Kidney (tissue), 14 donors: ENCODE results near the gene OSBP. TPM values are rescaled to one million over a fixed set of nuclear protein-coding genes. Genes with fewer than 3 reads are reported as not detected.

Source experiments
- DNase-seq, 5 donors: peaks; one replicate each; pipeline ENCODE4 v3.0.0-alpha.2; 2013 to 2020
- FAIRE-seq: peaks from 2 replicates; lab custom pipeline; 2012; peaks lifted over from hg19 to GRCh38; lab: Jason Lieb, UNC
- H3K27ac ChIP-seq, 2 donors: one replicate each; pipeline ENCODE4 v1.7.0; 2013; ENCODE audit warnings: low read depth in 2 of 2, low read length in 2 of 2, inconsistent platforms in 1 of 2
- H3K27me3 ChIP-seq: one replicate; pipeline ENCODE4 v1.7.1; 2013; ENCODE audit warnings: low read length, inconsistent platforms; ENCODE audit not compliant: control insufficient read depth, insufficient read depth
- H3K36me3 ChIP-seq, 3 donors: one replicate each; pipeline versions ENCODE4 v1.7.0 to v1.7.1; 2013; ENCODE audit warnings: low read length in 3 of 3, control low read depth in 1 of 3, inconsistent platforms in 1 of 3; ENCODE audit not compliant: insufficient read depth in 3 of 3, control insufficient read depth in 2 of 3
- H3K4me1 ChIP-seq, 3 donors: one replicate each; pipeline versions ENCODE4 v1.7.0 to v1.7.1; 2013; ENCODE audit warnings: low read length in 3 of 3, inconsistent platforms in 1 of 3, low read depth in 1 of 3; ENCODE audit not compliant: control insufficient read depth in 2 of 3, insufficient read depth in 2 of 3
- H3K4me3 ChIP-seq, 3 donors: one replicate each; pipeline versions ENCODE4 v1.7.0 to v1.8.1; 2013; ENCODE audit warnings: low read length in 3 of 3, control low read depth in 1 of 3, inconsistent platforms in 1 of 3
- H3K9ac ChIP-seq, 3 donors: one replicate each; pipeline versions ENCODE4 v1.7.0 to v1.7.1; 2013; ENCODE audit warnings: low read length in 3 of 3, control low read depth in 1 of 3, inconsistent platforms in 1 of 3
- H3K9me3 ChIP-seq, 3 donors: one replicate each; pipeline versions ENCODE4 v1.7.0 to v1.7.1; 2013; ENCODE audit warnings: low read length in 3 of 3, control low read depth in 1 of 3, inconsistent platforms in 1 of 3; ENCODE audit not compliant: control insufficient read depth in 2 of 3, insufficient read depth in 1 of 3
- CTCF ChIP-seq: IDR thresholded peaks from 3 replicates; pipeline ENCODE4 v1.5.1; 2012; ENCODE audit warnings: mild to moderate bottlenecking, moderate library complexity, borderline replicate concordance; ENCODE audit not compliant: insufficient read depth; ENCODE audit errors: extremely low read depth
- intact Hi-C: fragments of 100-400 bp; cut with DNase I; formaldehyde crosslinking; loops from one replicate; pipeline ENCODE4 v1.11.1; 2022
- polyA plus RNA-seq: library from polyadenylated mRNA; stranded (reverse); fragments of 350-450 nt; fragmentation: Illumina TruSeq; extraction: RNeasy Lipid Tissue Mini Kit (QIAGEN cat#74804); gene quantifications from one replicate; pipeline ENCODE4 v1.2.3, GENCODE V29; 2014; ENCODE audit warnings: low read depth, low replicate concordance; ENCODE audit not compliant: insufficient read depth
- total RNA-seq: library from RNA; stranded (reverse); fragmentation: NEBNext Ultra II Directional; extraction: Animal tissue kit (Norgen Biotek cat#: 25700); gene quantifications from one replicate; pipeline ENCODE4 v1.2.1, GENCODE V29; 2021
- donor health status: control.
- donor health status: control.
- donor health status: control.
- donor health status: control.
- donor health status: control.
- donor health status: DM: yes; HTN: yes; CAD: no.
- donor health status: Normal renal cell carcinoma (clear cell type).

OSBP gene
- total and polyA plus RNA-seq, 2 donors from 2014 or later, result 25.9 to 53.8 TPM

DNA sequence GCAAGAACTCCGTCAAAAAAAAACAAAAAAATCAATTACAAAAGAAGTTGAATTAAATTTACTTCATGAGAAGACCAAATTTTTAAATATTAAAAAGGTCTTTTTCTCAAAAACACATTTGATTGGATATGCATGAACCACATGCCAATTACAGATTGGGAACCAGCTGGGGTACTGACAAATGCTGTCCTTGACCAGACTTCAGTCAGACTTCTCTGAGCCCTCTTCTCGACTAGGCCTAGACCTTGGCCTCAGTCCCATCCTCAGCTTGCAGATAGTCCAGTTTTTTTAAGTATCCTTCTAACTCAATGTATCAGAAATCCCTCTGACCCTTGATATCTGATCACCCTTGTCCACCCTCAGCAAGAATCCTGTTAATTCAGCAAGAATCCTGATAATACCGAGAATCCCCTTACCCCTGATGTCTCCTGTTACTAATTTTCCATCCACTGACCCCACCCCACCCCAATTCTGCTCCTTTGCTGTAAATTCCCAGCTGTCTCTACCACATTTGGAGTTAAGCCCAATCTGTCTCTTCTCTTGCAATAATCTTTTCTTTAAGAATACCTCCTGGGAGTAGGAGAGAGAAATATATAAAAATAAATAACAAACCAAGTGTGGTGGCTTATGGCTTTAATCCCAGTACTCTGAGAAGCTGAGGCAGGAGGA lies 73.3 kb downstream of the OSBP start:
- intact Hi-C loops, result no loop called here
- FAIRE-seq, result no peak
- no peak for TF ChIP-seq CTCF
- no peaks in the 10 kb centered on the region for H3K36me3 ChIP-seq
- no peaks in the 10 kb centered on the region for H3K4me1 ChIP-seq
- no peak overlapping the region for H3K4me3 ChIP-seq
- no peak overlapping the region for H3K9ac ChIP-seq
- DNase-seq, result no peak
- no peaks in the 10 kb centered on the region for H3K9me3 ChIP-seq
- no peak overlapping the region for H3K27ac ChIP-seq
- H3K27me3 ChIP-seq, result no peaks in the 10 kb centered on the region

DNA sequence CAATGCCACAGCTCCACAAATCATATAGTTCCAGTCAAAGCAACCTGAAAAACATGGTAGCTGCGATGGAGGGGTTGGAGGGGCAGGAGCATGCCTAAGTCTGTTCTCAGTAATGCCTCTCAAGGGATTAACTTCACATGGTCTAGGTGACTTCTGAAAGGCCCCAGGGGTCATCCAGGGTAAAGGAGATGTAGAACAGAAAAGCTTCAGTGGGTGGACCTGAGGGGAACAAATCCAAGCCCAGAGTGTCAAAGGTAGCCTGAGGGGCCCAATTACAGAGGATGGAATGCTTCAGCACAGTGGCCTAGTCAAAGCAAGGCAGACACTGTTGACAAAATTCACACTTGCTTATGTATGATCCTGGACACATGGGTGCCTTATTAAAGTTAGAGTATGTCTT lies 80.9 kb downstream of the OSBP start:
- Histone ChIP-seq H3K4me1 (no peaks in the 10 kb centered on the region), H3K36me3 (no peaks in the 10 kb centered on the region), H3K27ac (no peak overlapping the region), H3K9ac (no peak overlapping the region), H3K4me3 (no peak overlapping the region), H3K27me3 (no peaks in the 10 kb centered on the region), H3K9me3 (no peaks in the 10 kb centered on the region)
- FAIRE-seq (no peak), DNase-seq (no peak)
- intact Hi-C loops, result no loop called here
- no peak for TF ChIP-seq CTCF

DNA sequence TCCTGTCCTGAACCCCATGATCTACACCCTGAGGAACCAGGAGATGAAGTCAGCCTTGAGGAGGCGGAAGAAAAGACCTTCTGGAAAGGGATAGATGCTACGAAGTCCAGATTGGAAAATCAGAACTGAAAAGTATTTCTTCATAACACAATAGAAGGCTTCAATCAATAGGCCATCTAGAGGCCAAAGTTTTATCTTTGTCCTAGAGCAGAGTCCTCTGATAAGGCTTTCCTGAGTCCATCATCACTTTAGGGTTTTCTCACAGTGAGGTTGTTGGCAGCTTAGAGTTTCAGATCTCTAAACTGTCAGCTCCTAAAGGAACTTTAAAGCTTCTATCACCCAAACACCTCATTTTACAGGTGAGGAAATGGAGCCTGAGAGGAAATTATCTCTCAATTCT lies 83.0 kb downstream of the OSBP start:
- Histone ChIP-seq H3K9me3 (no peaks in the 10 kb centered on the region), H3K36me3 (no peaks in the 10 kb centered on the region), H3K9ac (no peak overlapping the region), H3K4me1 (no peaks in the 10 kb centered on the region), H3K4me3 (no peak overlapping the region), H3K27me3 (no peaks in the 10 kb centered on the region), H3K27ac (no peak overlapping the region)
- TF ChIP-seq CTCF, result no peak
- intact Hi-C loops, result no loop called here
- no peak for FAIRE-seq
- DNase-seq, result no peak

DNA sequence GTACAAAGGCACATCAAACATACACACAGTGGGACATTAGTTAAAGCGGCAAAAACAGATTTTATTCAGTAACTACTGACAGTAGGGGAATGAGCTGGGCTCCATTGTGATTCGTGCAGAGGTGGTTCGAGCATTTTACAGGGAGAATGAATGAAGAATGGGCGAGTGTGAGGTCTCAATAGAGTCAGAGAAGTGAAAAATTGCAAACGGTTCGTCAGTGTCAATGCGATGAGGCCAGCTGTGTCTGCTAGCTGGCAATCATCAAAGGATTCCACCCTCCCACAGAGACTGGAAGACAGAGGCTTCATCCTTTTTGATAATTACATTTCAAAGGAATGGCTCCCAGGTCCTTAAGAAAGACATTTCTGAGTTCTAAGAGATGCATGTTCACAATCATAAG lies 86.9 kb downstream of the OSBP start:
- Histone ChIP-seq H3K4me1 (no peaks in the 10 kb centered on the region), H3K27ac (no peak overlapping the region), H3K9me3 (no peaks in the 10 kb centered on the region), H3K4me3 (no peak overlapping the region), H3K27me3 (no peaks in the 10 kb centered on the region), H3K9ac (no peak overlapping the region), H3K36me3 (no peaks in the 10 kb centered on the region)
- DNase-seq (no peak), FAIRE-seq (no peak)
- no peak for TF ChIP-seq CTCF
- intact Hi-C loops, result no loop called here
